HG02759 (cell line): ENCODE data around the gene PMVK.
"Not testable (repeated sequence)": the region's sequence is repeated elsewhere in the genome, so short reads cannot be mapped to it uniquely, and the experiment has no call there.

Experiments used
- ATAC-seq: cut with Tn5 transposase; IDR thresholded peaks from one replicate; pipeline ENCODE4 v1.9.1; 2021; ENCODE audit warnings: mild to moderate bottlenecking, moderate library complexity; ENCODE audit not compliant: unreplicated experiment

The PMVK gene

DNA sequence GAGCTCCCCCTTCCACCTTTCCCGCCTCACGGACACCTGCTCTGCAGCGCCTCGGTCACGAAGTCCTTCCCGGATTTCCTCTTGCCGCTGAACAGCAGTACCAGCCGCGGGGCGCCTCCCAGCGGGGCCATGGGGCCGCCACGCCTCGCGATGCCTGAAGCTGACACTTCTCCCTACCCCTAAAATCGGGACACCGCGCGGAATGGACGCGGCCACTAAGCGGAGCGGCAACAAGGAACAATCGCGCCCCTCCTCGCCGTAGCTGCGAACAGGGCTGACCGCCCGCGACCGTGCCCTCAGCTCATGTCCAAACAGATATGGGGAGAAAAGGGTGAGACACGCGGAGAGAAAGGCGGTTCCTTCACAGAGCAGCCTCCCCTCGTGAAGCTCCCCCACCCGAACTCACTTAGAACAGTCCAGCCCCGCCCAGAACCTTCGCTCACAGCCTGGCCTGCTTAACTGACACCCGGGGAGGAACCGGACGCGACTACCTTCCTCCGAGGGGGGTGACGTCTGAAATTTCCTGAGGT is at the start of gene PMVK:
Gene PMVK, minus strand, starts transcription at position 165 of the 530 bp plus-strand sequence. Its CDS starts 34 bp downstream, at position 131.
- peak; percentile 81 for ATAC-seq

- no peak for ATAC-seq
These were observed 47.4 kb upstream of the PMVK start for GRCh38 chr1:154983776-154984466.

- ATAC-seq, result peak; percentile 100
These were observed 46.6 kb upstream of the PMVK start, which contains the start of gene FLAD1 for GRCh38 chr1:154982897-154983648. TSS of gene FLAD1 (plus strand) at chr1:154983344. CDS start at chr1:154983695, 351 bp downstream.

GRCh38 chr1:154982341-154982740 is 45.8 kb upstream of the PMVK start:
- ATAC-seq, result no peak

- ATAC-seq, result no peak
These were observed 41.8 kb upstream of the PMVK start for GRCh38 chr1:154978360-154978759.

- not testable (repeated sequence) for ATAC-seq
These were observed 41.2 kb upstream of the PMVK start for GRCh38 chr1:154977762-154978161.

GRCh38 chr1:154975409-154976059 is 39.0 kb upstream of the PMVK start:
- ATAC-seq, result no peak

DNA sequence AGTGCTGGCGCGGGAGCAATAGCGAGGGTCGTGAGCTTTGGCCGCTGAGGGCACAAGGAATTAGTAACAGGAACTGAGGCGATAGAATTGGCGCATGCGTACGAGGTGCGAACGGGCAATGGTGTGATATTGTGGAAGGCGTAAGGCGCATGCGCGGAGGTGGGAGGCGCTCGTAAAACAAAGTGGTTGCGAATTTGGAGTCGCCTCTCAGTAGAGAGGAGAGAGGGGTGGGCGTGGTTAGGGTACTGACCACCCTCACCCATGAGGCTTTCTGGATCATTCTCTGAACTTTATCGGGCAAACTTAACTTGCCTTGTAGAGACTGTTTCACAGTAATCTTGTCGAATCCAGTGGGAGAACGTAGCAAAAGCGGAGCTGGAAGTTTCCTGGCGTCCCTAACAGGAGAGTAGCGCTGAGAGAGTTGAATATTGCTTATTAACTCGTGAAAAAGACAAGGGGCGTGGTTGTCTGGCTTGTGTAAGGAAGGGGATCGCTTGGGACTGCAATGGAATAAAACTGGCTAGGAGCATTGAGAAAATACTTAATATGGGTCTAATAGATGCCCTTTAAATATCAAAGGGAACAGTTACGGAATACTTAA is 38.4 kb upstream of the PMVK start:
- ATAC-seq, result peak; percentile 55

- peak; percentile 75 for ATAC-seq
These were observed 37.7 kb upstream of the PMVK start, which contains the start of gene CKS1B for GRCh38 chr1:154974102-154974807. TSS of gene CKS1B (plus strand) at chr1:154974681. CDS start at chr1:154974746, 65 bp downstream.

DNA sequence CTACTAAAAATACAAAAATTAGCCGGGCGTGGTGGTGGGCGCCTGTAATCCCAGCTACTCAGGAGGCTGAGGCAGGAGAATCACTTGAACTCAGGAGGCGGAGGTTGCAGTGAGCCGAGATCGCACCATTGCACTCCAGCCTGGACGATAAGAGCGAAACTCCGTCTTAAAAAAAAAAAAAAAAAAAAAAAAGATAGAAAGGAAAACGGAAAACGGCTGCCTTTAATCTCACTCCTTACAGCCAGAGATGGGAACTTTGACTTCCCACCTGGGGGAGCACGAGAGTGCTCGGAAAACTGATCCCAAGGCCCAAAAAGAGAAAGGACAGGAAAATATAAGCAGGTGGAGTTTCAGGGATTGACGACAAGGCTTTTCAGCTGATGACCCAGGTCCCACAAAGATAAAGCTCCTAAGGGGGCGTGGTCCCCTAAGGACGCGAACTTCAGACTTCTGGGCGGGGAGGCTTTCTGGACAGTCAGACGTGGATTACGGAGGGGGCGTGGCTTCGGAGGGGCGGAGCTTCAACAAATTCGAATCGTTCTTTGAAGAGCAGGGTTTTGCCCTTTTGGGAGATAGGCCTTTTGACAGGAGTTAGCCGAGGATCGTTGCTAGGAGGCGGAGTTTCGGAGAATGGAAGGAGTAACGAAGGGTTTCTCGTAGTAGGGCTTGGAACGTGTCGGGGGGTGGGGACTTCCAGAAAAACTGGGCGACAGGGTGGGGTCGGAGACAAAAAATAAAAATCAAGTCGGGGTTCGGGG is 37.0 kb upstream of the PMVK start:
- peak; percentile 14 for ATAC-seq

DNA sequence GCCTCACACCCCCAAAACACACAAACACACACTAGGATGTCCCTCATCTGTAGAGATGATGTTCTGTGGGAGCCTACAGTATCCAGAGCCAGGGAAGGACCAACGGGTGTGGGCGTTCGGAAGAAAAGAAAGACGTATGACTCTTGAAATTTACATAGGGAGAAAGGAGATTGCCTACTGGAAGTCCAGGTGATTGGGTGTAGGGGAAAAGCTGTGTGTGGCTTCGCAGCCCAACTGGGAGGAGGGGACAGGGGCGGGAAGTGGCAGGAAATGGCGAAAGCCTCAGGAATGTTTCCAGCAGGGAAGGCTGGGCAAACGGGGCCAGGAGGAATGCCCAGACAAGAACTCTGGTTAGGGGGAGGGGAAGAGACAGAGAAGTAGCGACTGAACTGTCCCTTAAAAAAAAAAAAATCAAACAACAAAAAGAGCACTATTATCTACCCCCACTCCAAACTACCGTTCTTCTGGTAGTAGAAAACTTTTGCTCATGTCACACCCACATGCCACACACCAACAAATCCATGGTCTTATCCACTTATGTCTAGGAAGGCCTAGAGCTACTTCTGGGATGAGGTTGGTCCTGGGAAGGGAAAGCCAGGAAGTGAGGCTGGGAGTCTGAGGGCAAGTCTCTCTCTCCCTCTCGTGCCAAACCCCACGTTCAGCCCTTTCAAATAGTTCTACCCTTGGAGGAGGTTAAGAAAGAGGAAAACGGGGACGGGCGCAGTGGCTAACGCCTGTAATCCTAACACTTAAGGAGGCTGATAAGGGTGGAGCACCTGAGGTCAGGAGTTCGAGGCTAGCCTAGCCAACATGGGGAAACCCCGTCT is 36.2 kb upstream of the PMVK start:
- ATAC-seq, result no peak

DNA sequence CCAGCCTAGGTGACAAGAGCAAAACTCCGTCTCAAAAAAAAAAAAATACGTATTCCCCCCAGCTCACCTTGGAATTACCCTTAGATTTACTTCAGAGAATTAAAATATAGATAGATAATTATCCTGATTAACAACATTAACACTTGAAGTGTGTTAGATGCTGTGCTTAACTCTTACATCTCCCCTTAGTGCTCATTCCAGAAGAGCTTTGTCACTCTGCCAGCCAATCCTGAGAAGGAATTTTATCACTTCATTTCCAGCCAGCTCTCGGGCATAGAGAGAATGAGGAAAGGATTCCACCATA is 35.6 kb upstream of the PMVK start:
- no peak for ATAC-seq

GRCh38 chr1:154971341-154971998 is 35.0 kb upstream of the PMVK start:
- no peak for ATAC-seq

DNA sequence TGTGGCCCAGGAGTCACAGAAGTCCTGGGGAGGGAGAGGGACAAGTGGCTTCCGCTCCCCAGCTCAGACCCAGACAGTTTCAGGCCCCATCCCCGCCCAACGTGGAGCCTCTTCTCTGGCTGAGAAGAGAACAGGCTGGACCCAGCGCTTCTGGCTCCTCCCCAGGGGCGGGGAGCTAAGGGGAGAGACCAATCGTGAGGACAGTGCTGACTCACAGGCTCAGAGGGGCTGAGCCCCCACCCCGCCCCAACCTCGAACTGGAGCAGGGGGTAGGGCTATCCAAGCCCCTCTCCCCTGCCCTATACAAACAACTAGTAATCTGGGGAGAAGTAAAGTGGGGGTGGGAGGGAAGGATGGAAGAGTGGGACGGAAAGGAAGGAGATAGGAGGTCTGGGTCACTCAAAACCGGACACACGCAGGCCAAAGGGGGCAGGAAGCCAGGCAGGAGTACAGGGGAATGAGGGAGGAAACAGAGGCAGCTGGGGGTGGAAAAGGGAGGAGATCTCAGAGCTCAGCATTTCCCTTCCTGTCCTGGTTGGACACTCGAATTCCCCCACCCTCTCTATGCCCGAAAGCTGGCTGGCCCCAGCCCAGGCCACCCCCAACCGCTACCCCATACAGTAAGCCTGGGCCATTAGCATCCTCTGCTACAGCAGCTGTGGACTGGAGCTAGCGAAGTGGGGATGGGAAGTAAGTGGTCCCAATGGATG is 34.3 kb upstream of the PMVK start, which contains the start of gene SHC1:
Gene SHC1, minus strand, starts transcription at position 117 of the 710 bp plus-strand sequence. CDS start 221 bp downstream, outside the sequence.
- ATAC-seq, result peak; percentile 30

DNA sequence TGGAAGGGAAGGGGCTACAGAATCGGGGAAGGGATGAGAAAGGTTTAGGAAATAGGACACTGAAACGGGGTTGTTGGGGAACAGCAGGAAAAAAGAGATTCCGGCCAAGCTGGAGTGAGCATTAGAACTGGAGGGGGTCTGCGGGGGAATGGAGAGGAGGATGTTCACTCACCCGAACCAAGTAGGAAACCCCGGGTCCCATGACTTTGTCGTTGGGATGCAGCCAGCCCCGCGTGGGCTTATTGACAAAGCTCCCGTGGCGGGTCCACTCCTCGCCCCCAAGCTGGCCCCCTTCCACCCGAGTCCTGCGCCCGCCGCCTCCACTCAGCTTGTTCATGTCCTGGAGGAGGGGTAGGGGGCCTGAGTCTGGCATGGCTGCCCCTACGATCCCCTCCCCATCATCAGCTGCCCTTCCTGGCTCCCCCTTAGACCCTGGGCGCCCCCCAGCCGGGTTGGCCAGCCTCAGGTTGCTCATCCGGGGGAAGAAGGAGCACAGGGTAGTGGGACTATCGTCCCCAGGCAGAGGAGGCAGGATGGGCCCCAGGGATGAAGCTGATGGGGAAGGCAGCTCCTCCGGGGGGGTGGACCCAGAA is 33.4 kb upstream of the PMVK start:
- ATAC-seq, result no peak

DNA sequence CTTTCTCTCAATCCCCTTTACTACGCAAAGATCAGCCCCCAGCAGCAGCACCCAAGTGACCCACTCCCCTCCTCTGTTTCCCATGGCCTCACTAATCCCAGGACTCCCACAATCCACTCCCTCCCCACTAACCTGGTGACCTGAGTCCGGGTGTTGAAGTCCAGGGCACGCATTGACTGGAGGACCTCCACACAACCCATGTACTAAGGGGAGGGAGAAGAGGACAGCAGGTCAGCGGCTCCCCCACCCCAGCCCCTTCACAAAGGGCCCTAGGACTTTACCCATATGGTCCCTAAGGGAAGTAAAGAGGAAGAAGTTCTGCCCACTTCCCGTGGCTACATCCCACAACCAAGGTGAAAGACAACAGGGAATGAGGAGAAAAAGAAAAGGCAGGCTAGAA is 32.7 kb upstream of the PMVK start:
- no peak for ATAC-seq

GRCh38 chr1:154968731-154969130 is 32.2 kb upstream of the PMVK start:
- no peak for ATAC-seq
